Astrocyte (in vitro differentiated cells and primary cell): ENCODE measurements around the gene IGF1R. TPM values are rescaled to one million over a fixed set of nuclear protein-coding genes. Genes with fewer than 3 reads are reported as not detected.

Experiments used
- DNase-seq: peaks from one replicate; pipeline ENCODE4 v3.0.0-alpha.2; 2010; ENCODE audit warnings: low read depth
- FAIRE-seq: peaks from 2 replicates; lab custom pipeline; 2011; peaks lifted over from hg19 to GRCh38; lab: Jason Lieb, UNC
- H2AFZ ChIP-seq: 2 replicates; pipeline ENCODE4 v1.6.0; 2012; ENCODE audit warnings: low read depth, low read length, inconsistent platforms
- H3K27ac ChIP-seq: 2 replicates; pipeline ENCODE4 v1.5.1; 2011; ENCODE audit warnings: low read depth, low read length, inconsistent platforms
- H3K27me3 ChIP-seq: 2 replicates; pipeline ENCODE4 v1.6.0; 2011; ENCODE audit warnings: low read length, inconsistent platforms; ENCODE audit not compliant: insufficient read depth
- H3K36me3 ChIP-seq: 2 replicates; pipeline ENCODE4 v1.5.1; 2011; ENCODE audit warnings: low read length, inconsistent platforms; ENCODE audit not compliant: insufficient read depth
- H3K4me1 ChIP-seq: 2 replicates; pipeline ENCODE4 v1.5.1; 2011; ENCODE audit warnings: low read length, inconsistent platforms; ENCODE audit not compliant: insufficient read depth
- H3K4me2 ChIP-seq: 2 replicates; pipeline ENCODE4 v1.6.0; 2012; ENCODE audit warnings: low read length, inconsistent platforms
- H3K4me3 ChIP-seq: 2 replicates; pipeline ENCODE4 v1.5.1; 2011; ENCODE audit warnings: low read depth, mild to moderate bottlenecking, low read length, inconsistent platforms; ENCODE audit not compliant: insufficient read depth
- H3K79me2 ChIP-seq: 2 replicates; pipeline ENCODE4 v1.6.0; 2012; ENCODE audit warnings: mild to moderate bottlenecking, low read length, inconsistent platforms; ENCODE audit not compliant: insufficient read depth
- H3K9ac ChIP-seq: 2 replicates; pipeline ENCODE4 v1.6.0; 2012; ENCODE audit warnings: mild to moderate bottlenecking, low read length, inconsistent platforms
- H3K9me3 ChIP-seq: 2 replicates; pipeline ENCODE4 v1.5.1; 2012; ENCODE audit warnings: low read depth, mild to moderate bottlenecking, low read length, inconsistent platforms; ENCODE audit not compliant: insufficient read depth
- H4K20me1 ChIP-seq: 2 replicates; pipeline ENCODE4 v1.6.0; 2012; ENCODE audit warnings: low read length, inconsistent platforms; ENCODE audit not compliant: insufficient read depth
- H3K27ac Mint-ChIP-seq: one replicate; pipeline ENCODE4 v1.8.0; 2021; ENCODE audit warnings: mild to moderate bottlenecking, mixed read lengths; ENCODE audit not compliant: unreplicated experiment
- H3K27me3 Mint-ChIP-seq: one replicate; pipeline ENCODE4 v1.8.0; 2021; ENCODE audit warnings: low read depth, mixed read lengths; ENCODE audit not compliant: unreplicated experiment
- H3K36me3 Mint-ChIP-seq: one replicate; pipeline ENCODE4 v1.8.0; 2021; ENCODE audit warnings: low read depth, mixed read lengths; ENCODE audit not compliant: unreplicated experiment
- H3K4me1 Mint-ChIP-seq: one replicate; pipeline ENCODE4 v1.8.0; 2021; ENCODE audit warnings: low read depth, mixed read lengths; ENCODE audit not compliant: unreplicated experiment
- H3K4me3 Mint-ChIP-seq: one replicate; pipeline ENCODE4 v1.8.0; 2021; ENCODE audit warnings: mild to moderate bottlenecking, moderate library complexity, mixed read lengths; ENCODE audit not compliant: unreplicated experiment
- H3K9me3 Mint-ChIP-seq: one replicate; pipeline ENCODE4 v1.8.0; 2021; ENCODE audit warnings: mild to moderate bottlenecking, mixed read lengths; ENCODE audit not compliant: unreplicated experiment
- CTCF ChIP-seq: IDR thresholded peaks from 2 replicates; pipeline ENCODE4 v1.5.1; 2011; ENCODE audit warnings: low read depth, mild to moderate bottlenecking, inconsistent platforms, low read length, moderate library complexity; ENCODE audit not compliant: insufficient read depth
- EZH2 ChIP-seq: IDR thresholded peaks from 2 replicates; pipeline ENCODE4 v1.6.1; 2012; ENCODE audit warnings: mild to moderate bottlenecking, low read length, inconsistent platforms; ENCODE audit not compliant: insufficient read depth
- total RNA-seq: library from RNA; stranded (reverse); gene quantifications from 2 replicates; pipeline ENCODE4 v1.2.1, GENCODE V29; 2021

Gene IGF1R
- total RNA-seq, 1 donor from 2014 or later, result 270 TPM

- H3K27ac ChIP-seq, result no peak overlapping the region
- H3K27me3 ChIP-seq, result no peaks in the 10 kb centered on the region
- DNase-seq (no peak), FAIRE-seq (no peak)
- no peaks in the 10 kb centered on the region for H3K36me3 Mint-ChIP-seq
- peaks cover 2% of the 10 kb centered on the region for H3K27me3 Mint-ChIP-seq
- no peaks in the 10 kb centered on the region for H3K9me3 ChIP-seq
- H4K20me1 ChIP-seq, result no peaks in the 10 kb centered on the region
- no peaks in the 10 kb centered on the region for H3K4me1 ChIP-seq
- TF ChIP-seq CTCF (no peak), EZH2 (no peak)
- no peaks in the 10 kb centered on the region for H3K79me2 ChIP-seq
- H3K4me1 Mint-ChIP-seq, result peaks cover 3% of the 10 kb centered on the region
- H3K36me3 ChIP-seq, result no peaks in the 10 kb centered on the region
- no peak overlapping the region for H3K4me2 ChIP-seq
- H3K9ac ChIP-seq, result no peak overlapping the region
- no peak overlapping the region for H3K4me3 Mint-ChIP-seq
- no peak overlapping the region for H3K27ac Mint-ChIP-seq
- H3K9me3 Mint-ChIP-seq, result peaks cover 2% of the 10 kb centered on the region
- no peak overlapping the region for H2AFZ ChIP-seq
- H3K4me3 ChIP-seq, result no peak overlapping the region
Observed at GRCh38 chr15:98611808-98612207, 36.5 kb upstream of the IGF1R start.

GRCh38 chr15:98612490-98613110, 35.7 kb upstream of the IGF1R start:
- H3K27ac Mint-ChIP-seq, result no peak overlapping the region

More at GRCh38 chr15:98612490-98613110, 35.7 kb upstream of the IGF1R start:
- Mint-ChIP-seq H3K9me3 (peaks cover 2% of the 10 kb centered on the region), H3K36me3 (no peaks in the 10 kb centered on the region), H3K4me1 (peaks cover 6% of the 10 kb centered on the region), H3K27me3 (peaks cover 2% of the 10 kb centered on the region), H3K4me3 (no peak overlapping the region)
- no peaks in the 10 kb centered on the region for H3K4me1 ChIP-seq
- H3K9me3 ChIP-seq, result no peaks in the 10 kb centered on the region
- DNase-seq (no peak), FAIRE-seq (no peak)
- peaks cover 2% of the 10 kb centered on the region for H3K27me3 ChIP-seq
- H4K20me1 ChIP-seq, result no peaks in the 10 kb centered on the region
- no peaks in the 10 kb centered on the region for H3K79me2 ChIP-seq
- no peak overlapping the region for H3K27ac ChIP-seq
- H2AFZ ChIP-seq, result no peak overlapping the region
- no peak overlapping the region for H3K4me2 ChIP-seq
- no peak overlapping the region for H3K4me3 ChIP-seq
- H3K9ac ChIP-seq, result no peak overlapping the region
- TF ChIP-seq CTCF (no peak), EZH2 (no peak)
- H3K36me3 ChIP-seq, result no peaks in the 10 kb centered on the region
